SK-N-SH (cell line): ENCODE data around the gene HINFP. TPM values are rescaled to one million over a fixed set of nuclear protein-coding genes. Genes with fewer than 3 reads are reported as not detected.

ENCODE experiments used
- CTCF ChIA-PET: fragments of 300-600, 350-600 bp; formaldehyde crosslinking; extraction: SDS; loops from one replicate; lab custom pipeline; 2021; lab: Yijun Ruan, JAX
- POLR2A ChIA-PET: fragments of 350-600 bp; sonication (Branson Sonifier 250); formaldehyde crosslinking; extraction: SDS; loops from one replicate; lab custom pipeline; 2020; ENCODE audit warnings: antibody characterized with exemption, inconsistent platforms; lab: Yijun Ruan, JAX
- DNase-seq: peaks from one replicate; pipeline ENCODE4 v3.0.0; 2012
- H2AFZ ChIP-seq: fragments of 200-600 bp; sonication (generic); 2 replicates; pipeline ENCODE4 v1.8.1; 2016; ENCODE audit warnings: antibody characterized with exemption, mild to moderate bottlenecking, low read depth
- H3F3A ChIP-seq: fragments of 200-600 bp; sonication (generic); replicated peaks from 2 replicates; pipeline ENCODE3; 2016; ENCODE audit warnings: antibody characterized with exemption, mild to moderate bottlenecking; ENCODE audit not compliant: insufficient read depth
- H3K27ac ChIP-seq, 2 experiments: fragments of 200-500 bp in 1 of 2; fragments of 200-600 bp in 1 of 2; sonication (Bioruptor generic) in 1 of 2; sonication (generic), shearing (Covaris generic) in 1 of 2; 2 replicates each; pipeline versions ENCODE4 v1.5.1 to v1.6.1; 2014 to 2016; ENCODE audit warnings: low read depth in 2 of 2, inconsistent platforms in 1 of 2, low read length in 1 of 2, mild to moderate bottlenecking in 1 of 2, mixed read lengths in 1 of 2
- H3K27me3 ChIP-seq: fragments of 200-600 bp; sonication (generic), shearing (Covaris generic); 2 replicates; pipeline ENCODE4 v1.6.1; 2016; ENCODE audit warnings: mixed run types; ENCODE audit not compliant: insufficient read depth
- H3K36me3 ChIP-seq, 2 experiments: fragments of 200-500 bp in 1 of 2; fragments of 200-600 bp in 1 of 2; sonication (Bioruptor generic) in 1 of 2; sonication (generic) in 1 of 2; replicated peaks in 1 of 2; 2 replicates each; pipeline versions ENCODE3 to v1.5.1; 2014 to 2016; ENCODE audit warnings: low read length in 1 of 2, mild to moderate bottlenecking in 1 of 2; ENCODE audit not compliant: insufficient read depth in 2 of 2, control insufficient read depth in 1 of 2
- H3K4me1 ChIP-seq, 2 experiments: fragments of 200-500 bp in 1 of 2; fragments of 200-600 bp in 1 of 2; sonication (Bioruptor generic) in 1 of 2; sonication (generic), shearing (Covaris generic) in 1 of 2; 2 replicates each; pipeline versions ENCODE4 v1.5.1 to v1.6.1; 2014 to 2016; ENCODE audit warnings: low read depth in 1 of 2, low read length in 1 of 2, mixed run types in 1 of 2; ENCODE audit not compliant: insufficient read depth in 2 of 2, control insufficient read depth in 1 of 2
- H3K4me2 ChIP-seq: fragments of 200-600 bp; sonication (generic), shearing (Covaris generic); 2 replicates; pipeline ENCODE4 v1.6.1; 2017; ENCODE audit warnings: mixed run types
- H3K4me3 ChIP-seq, 2 experiments: fragments of 200-500 bp in 1 of 2; fragments of 200-600 bp in 1 of 2; sonication (Bioruptor generic) in 1 of 2; sonication (generic), shearing (Covaris generic) in 1 of 2; 2 replicates each; pipeline versions ENCODE4 v1.5.1 to v1.8.1; 2014 to 2016; ENCODE audit warnings: low read depth in 2 of 2, inconsistent platforms in 1 of 2, low read length in 1 of 2, mild to moderate bottlenecking in 1 of 2, mixed read lengths in 1 of 2, moderate library complexity in 1 of 2
- H3K79me2 ChIP-seq: fragments of 200-600 bp; sonication (generic); 2 replicates; pipeline ENCODE4 v1.8.1; 2017; ENCODE audit warnings: mild to moderate bottlenecking; ENCODE audit not compliant: insufficient read depth
- H3K9ac ChIP-seq: fragments of 200-600 bp; sonication (generic); 2 replicates; pipeline ENCODE4 v1.6.1; 2017; ENCODE audit warnings: mixed run types
- H3K9me2 ChIP-seq: fragments of 200-600 bp; sonication (generic); 2 replicates; pipeline ENCODE4 v1.6.1; 2017; ENCODE audit warnings: mixed run types
- H3K9me3 ChIP-seq: fragments of 200-600 bp; sonication (generic); 2 replicates; pipeline ENCODE4 v1.6.1; 2017; ENCODE audit warnings: mixed run types, mild to moderate bottlenecking, moderate library complexity
- H4K20me1 ChIP-seq: fragments of 200-600 bp; sonication (generic); 2 replicates; pipeline ENCODE4 v1.6.1; 2017; ENCODE audit warnings: mild to moderate bottlenecking, mixed run types; ENCODE audit not compliant: insufficient read depth
- CHD2 ChIP-seq: fragments of 150-350 bp; IDR thresholded peaks from 2 replicates; pipeline ENCODE4 v1.6.1; 2018; ENCODE audit warnings: low read length; ENCODE audit not compliant: partially characterized antibody
- EZH2phosphoT487 ChIP-seq: fragments of 200-600 bp; sonication (generic); IDR thresholded peaks from 2 replicates; pipeline ENCODE4 v1.6.1; 2017; ENCODE audit warnings: low read depth, mixed run types, mild to moderate bottlenecking, antibody characterized with exemption, moderate library complexity, borderline replicate concordance
- FOXJ3 ChIP-seq: sonication (generic); formaldehyde crosslinking; IDR thresholded peaks from 2 replicates; pipeline ENCODE4 v1.5.1; 2020; ENCODE audit warnings: mild to moderate bottlenecking, missing genetic modification reagents
- FOXM1 ChIP-seq: IDR thresholded peaks from 2 replicates; pipeline ENCODE4 v1.4.0; 2012; ENCODE audit warnings: low read depth, mild to moderate bottlenecking
- JUND ChIP-seq: IDR thresholded peaks from 2 replicates; pipeline ENCODE4 v1.4.0; 2012
- MEF2A ChIP-seq: IDR thresholded peaks from 2 replicates; pipeline ENCODE4 v1.4.0; 2012; ENCODE audit warnings: low read depth, borderline replicate concordance
- MXI1 ChIP-seq: IDR thresholded peaks from 2 replicates; pipeline ENCODE4 v1.6.1; 2012; ENCODE audit warnings: mild to moderate bottlenecking, low read depth, low read length, improper control_type of control experiment
- NFIC ChIP-seq: IDR thresholded peaks from 2 replicates; pipeline ENCODE4 v1.4.0; 2012; ENCODE audit warnings: borderline replicate concordance
- NRF1 ChIP-seq: IDR thresholded peaks from 2 replicates; pipeline ENCODE4 v1.6.1; 2012; ENCODE audit warnings: low read depth, mild to moderate bottlenecking, low read length
- RAD21 ChIP-seq: IDR thresholded peaks from 2 replicates; pipeline ENCODE4 v1.6.1; 2012; ENCODE audit warnings: mild to moderate bottlenecking, low read length
- RCOR1 ChIP-seq: fragments of 150-350 bp; IDR thresholded peaks from 2 replicates; pipeline ENCODE4 v1.6.1; 2017; ENCODE audit warnings: antibody characterized with exemption, low read length
- RXRA ChIP-seq: IDR thresholded peaks from 2 replicates; pipeline ENCODE4 v1.4.0; 2012; ENCODE audit warnings: low read depth, mild to moderate bottlenecking, borderline replicate concordance
- SMC3 ChIP-seq: IDR thresholded peaks from 2 replicates; pipeline ENCODE4 v1.6.1; 2012; ENCODE audit warnings: low read depth, low read length, improper control_type of control experiment
- TAF1 ChIP-seq: IDR thresholded peaks from 2 replicates; pipeline ENCODE4 v1.6.1; 2012; ENCODE audit warnings: low read depth, mild to moderate bottlenecking, low read length, moderate library complexity, borderline replicate concordance
- TCF12 ChIP-seq: IDR thresholded peaks from 2 replicates; pipeline ENCODE4 v1.4.0; 2012
- TEAD4 ChIP-seq: IDR thresholded peaks from 2 replicates; pipeline ENCODE4 v1.4.0; 2012; ENCODE audit warnings: mild to moderate bottlenecking, borderline replicate concordance; ENCODE audit not compliant: insufficient read depth
- YY1 ChIP-seq: IDR thresholded peaks from 2 replicates; pipeline ENCODE4 v1.4.0; 2012; ENCODE audit warnings: low read depth, mild to moderate bottlenecking
- WGBS: methylation state at CpG from one replicate; pipeline ENCODE4 v1.1.6; 2017; ENCODE audit warnings: low lambda C conversion rate; 5-methylcytosine and 5-hydroxymethylcytosine counted together
- polyA plus RNA-seq, 3 experiments: library from polyadenylated mRNA; depleted of rRNA; stranded (reverse); fragments of >200 nt; gene quantifications; 2 replicates each; pipeline ENCODE4 v1.2.3, GENCODE V29; 2012
- TF ChIP-seq, protein P1 (sequence below): IDR thresholded peaks from 2 replicates; pipeline ENCODE4; 2012
- TF ChIP-seq, protein P2 (sequence below): fragments of 200-600 bp; sonication (generic); IDR thresholded peaks from 2 replicates; pipeline ENCODE4 v1.6.1; 2017; ENCODE audit warnings: antibody characterized with exemption, mild to moderate bottlenecking, moderate library complexity
- TF ChIP-seq, protein P3 (sequence below): IDR thresholded peaks from 2 replicates; pipeline ENCODE4 v1.4.0; 2012; ENCODE audit warnings: low read depth, borderline replicate concordance

HINFP gene
- polyA plus RNA-seq, 1 of the 3 experiments (the other 2 are of a cell fraction): 21.8 TPM

DNA sequence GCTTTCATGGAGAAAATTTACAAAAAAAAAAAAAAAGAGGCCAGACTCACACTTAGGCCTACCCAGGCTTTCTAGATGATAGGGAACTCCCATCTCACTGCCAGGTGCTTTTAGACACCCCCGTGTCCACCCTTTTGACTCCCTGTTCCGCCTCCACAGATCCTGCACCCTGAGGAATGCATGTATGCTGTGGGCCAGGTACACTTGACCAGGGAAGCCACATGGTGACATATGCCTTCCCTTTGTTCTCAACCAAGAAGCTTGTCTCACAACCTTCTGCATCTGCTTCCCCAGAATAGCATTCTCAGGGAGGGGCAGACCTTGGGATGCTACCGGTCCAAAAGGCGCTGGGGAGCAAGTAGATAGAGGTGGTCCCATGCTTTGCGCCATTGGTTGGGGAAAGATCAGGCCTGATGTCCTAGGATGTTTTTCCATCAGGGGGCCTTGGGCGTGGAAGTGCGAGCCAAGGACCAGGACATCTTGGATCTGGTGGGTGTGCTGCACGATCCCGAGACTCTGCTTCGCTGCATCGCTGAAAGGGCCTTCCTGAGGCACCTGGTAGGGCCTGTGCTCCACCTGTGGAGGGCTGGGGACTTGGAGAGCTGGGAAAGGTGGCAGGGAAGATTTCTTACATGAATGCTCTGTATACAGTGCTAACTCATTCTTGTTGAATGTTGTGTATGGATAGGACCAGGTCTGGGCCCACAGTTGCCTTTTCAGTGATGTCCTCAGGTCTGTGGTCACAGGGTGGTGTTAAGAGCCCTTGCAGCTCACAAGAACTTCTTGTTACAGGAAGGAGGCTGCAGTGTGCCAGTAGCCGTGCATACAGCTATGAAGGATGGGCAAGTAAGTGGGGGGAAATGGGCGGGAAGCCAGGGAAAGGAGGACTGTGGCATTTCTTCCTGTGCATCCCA is 29.2 kb upstream of the HINFP start (continued):
- TF ChIP-seq, protein P1, sequence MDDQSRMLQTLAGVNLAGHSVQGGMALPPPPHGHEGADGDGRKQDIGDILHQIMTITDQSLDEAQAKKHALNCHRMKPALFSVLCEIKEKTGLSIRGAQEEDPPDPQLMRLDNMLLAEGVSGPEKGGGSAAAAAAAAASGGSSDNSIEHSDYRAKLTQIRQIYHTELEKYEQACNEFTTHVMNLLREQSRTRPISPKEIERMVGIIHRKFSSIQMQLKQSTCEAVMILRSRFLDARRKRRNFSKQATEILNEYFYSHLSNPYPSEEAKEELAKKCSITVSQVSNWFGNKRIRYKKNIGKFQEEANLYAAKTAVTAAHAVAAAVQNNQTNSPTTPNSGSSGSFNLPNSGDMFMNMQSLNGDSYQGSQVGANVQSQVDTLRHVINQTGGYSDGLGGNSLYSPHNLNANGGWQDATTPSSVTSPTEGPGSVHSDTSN: no peak
- TF ChIP-seq RCOR1: no peak
- TF ChIP-seq TCF12: no peak
- TF ChIP-seq MXI1: no peak
- TF ChIP-seq SMC3: no peak
- TF ChIP-seq NFIC: no peak
- TF ChIP-seq YY1: no peak
- TF ChIP-seq TEAD4: no peak
- no peak for TF ChIP-seq CHD2
- no peak for TF ChIP-seq MEF2A
- TF ChIP-seq EZH2phosphoT487: no peak
- TF ChIP-seq JUND: no peak; the same call in 1 of the 2 replicates

DNA sequence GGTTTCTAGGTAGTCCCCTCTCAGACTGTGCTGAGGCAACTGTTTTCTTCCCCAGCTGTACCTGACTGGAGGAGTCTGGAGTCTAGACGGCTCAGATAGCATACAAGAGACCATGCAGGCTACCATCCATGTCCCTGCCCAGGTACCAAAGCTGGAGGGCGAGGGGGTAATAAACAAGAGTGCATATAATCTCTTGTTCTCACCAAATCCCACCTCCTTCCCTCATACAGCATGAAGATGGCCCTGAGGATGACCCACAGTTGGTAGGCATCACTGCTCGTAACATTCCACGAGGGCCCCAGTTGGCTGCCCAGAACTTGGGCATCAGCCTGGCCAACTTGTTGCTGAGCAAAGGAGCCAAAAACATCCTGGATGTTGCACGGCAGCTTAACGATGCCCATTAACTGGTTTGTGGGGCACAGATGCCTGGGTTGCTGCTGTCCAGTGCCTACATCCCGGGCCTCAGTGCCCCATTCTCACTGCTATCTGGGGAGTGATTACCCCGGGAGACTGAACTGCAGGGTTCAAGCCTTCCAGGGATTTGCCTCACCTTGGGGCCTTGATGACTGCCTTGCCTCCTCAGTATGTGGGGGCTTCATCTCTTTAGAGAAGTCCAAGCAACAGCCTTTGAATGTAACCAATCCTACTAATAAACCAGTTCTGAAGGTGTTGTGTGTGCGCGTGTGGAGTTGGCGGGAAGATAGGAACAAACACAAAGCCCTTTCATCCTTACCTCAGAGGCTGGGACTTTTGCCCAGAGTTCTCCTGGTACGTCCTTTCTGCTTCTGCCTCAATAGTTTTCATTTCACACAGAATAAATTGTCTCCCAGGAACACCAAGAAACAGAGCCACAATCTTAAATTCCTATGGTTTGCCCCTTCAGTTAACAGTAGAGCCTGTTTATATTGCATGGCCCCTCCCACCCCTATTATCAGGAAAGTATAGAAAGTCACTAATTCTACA is 28.2 kb upstream of the HINFP start:
- H3K9me2 ChIP-seq: no peaks in the 10 kb centered on the region
- TF ChIP-seq FOXM1 (no peak), RXRA (no peak), YY1 (no peak), TEAD4 (no peak), NFIC (no peak), RAD21 (no peak), EZH2phosphoT487 (no peak), TAF1 (no peak), FOXJ3 (CRISPR knock-in tag) (no peak), NRF1 (no peak)
- TF ChIP-seq, protein P2, sequence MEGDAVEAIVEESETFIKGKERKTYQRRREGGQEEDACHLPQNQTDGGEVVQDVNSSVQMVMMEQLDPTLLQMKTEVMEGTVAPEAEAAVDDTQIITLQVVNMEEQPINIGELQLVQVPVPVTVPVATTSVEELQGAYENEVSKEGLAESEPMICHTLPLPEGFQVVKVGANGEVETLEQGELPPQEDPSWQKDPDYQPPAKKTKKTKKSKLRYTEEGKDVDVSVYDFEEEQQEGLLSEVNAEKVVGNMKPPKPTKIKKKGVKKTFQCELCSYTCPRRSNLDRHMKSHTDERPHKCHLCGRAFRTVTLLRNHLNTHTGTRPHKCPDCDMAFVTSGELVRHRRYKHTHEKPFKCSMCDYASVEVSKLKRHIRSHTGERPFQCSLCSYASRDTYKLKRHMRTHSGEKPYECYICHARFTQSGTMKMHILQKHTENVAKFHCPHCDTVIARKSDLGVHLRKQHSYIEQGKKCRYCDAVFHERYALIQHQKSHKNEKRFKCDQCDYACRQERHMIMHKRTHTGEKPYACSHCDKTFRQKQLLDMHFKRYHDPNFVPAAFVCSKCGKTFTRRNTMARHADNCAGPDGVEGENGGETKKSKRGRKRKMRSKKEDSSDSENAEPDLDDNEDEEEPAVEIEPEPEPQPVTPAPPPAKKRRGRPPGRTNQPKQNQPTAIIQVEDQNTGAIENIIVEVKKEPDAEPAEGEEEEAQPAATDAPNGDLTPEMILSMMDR: no peak
- TF ChIP-seq, protein P3, sequence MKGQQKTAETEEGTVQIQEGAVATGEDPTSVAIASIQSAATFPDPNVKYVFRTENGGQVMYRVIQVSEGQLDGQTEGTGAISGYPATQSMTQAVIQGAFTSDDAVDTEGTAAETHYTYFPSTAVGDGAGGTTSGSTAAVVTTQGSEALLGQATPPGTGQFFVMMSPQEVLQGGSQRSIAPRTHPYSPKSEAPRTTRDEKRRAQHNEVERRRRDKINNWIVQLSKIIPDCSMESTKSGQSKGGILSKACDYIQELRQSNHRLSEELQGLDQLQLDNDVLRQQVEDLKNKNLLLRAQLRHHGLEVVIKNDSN: no peak
- TF ChIP-seq, protein P1: no peak
- H3K9me3 ChIP-seq: no peaks in the 10 kb centered on the region
- H3K4me3 ChIP-seq: peak overlapping the region; percentile 84 to 87
- no peak for DNase-seq
- peaks cover 31% of the 10 kb centered on the region for H4K20me1 ChIP-seq
- H2AFZ ChIP-seq: no peak overlapping the region; the same call in 1 of the 2 replicates
- peak overlapping the region; percentile 89 for H3K9ac ChIP-seq
- H3K36me3 ChIP-seq: peaks cover 45 to 55% of the 10 kb centered on the region in 2 experiments
- H3K4me2 ChIP-seq: peak overlapping the region; percentile 98
- 26% methylated on average over 12 of the region's 12 CpGs for whole genome bisulfite sequencing
- peaks cover 46% of the 10 kb centered on the region for H3F3A ChIP-seq
- H3K27ac ChIP-seq: peak overlapping the region; percentile 72 to 89
- H3K27me3 ChIP-seq: no peaks in the 10 kb centered on the region
- POLR2A ChIA-PET: interaction anchor here (0.8 to 2.6 kb wide), 4 partner anchors 13 to 248 kb away, joined by 3 to 17 read pairs (median 6); partner anchors contain the start of genes C1QTNF5, C2CD2L and HYOU1
- H3K4me1 ChIP-seq: peaks cover 21 to 22% of the 10 kb centered on the region in 2 experiments; a peak in 2 of 4 replicates
- CTCF ChIA-PET: interaction anchor here (0.6 to 3.4 kb wide), 15 partner anchors 7 to 570 kb away, joined by 3 to 20 read pairs (median 5); partner anchors contain the start of genes NLRX1, SLC37A4 and VPS11
- peaks cover 41% of the 10 kb centered on the region for H3K79me2 ChIP-seq
